ELF-1 (cell line): Measurements from ENCODE around the gene GRIK4.
"Not testable (repeated sequence)": the region's sequence is repeated elsewhere in the genome, so short reads cannot be mapped to it uniquely, and the experiment has no call there.

ENCODE experiments used
- DNase-seq: peaks from one replicate; pipeline ENCODE4 v3.0.0-alpha.2; 2016; ENCODE audit warnings: low read depth, low spot score

The GRIK4 gene, protein sequence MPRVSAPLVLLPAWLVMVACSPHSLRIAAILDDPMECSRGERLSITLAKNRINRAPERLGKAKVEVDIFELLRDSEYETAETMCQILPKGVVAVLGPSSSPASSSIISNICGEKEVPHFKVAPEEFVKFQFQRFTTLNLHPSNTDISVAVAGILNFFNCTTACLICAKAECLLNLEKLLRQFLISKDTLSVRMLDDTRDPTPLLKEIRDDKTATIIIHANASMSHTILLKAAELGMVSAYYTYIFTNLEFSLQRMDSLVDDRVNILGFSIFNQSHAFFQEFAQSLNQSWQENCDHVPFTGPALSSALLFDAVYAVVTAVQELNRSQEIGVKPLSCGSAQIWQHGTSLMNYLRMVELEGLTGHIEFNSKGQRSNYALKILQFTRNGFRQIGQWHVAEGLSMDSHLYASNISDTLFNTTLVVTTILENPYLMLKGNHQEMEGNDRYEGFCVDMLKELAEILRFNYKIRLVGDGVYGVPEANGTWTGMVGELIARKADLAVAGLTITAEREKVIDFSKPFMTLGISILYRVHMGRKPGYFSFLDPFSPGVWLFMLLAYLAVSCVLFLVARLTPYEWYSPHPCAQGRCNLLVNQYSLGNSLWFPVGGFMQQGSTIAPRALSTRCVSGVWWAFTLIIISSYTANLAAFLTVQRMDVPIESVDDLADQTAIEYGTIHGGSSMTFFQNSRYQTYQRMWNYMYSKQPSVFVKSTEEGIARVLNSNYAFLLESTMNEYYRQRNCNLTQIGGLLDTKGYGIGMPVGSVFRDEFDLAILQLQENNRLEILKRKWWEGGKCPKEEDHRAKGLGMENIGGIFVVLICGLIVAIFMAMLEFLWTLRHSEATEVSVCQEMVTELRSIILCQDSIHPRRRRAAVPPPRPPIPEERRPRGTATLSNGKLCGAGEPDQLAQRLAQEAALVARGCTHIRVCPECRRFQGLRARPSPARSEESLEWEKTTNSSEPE

DNA sequence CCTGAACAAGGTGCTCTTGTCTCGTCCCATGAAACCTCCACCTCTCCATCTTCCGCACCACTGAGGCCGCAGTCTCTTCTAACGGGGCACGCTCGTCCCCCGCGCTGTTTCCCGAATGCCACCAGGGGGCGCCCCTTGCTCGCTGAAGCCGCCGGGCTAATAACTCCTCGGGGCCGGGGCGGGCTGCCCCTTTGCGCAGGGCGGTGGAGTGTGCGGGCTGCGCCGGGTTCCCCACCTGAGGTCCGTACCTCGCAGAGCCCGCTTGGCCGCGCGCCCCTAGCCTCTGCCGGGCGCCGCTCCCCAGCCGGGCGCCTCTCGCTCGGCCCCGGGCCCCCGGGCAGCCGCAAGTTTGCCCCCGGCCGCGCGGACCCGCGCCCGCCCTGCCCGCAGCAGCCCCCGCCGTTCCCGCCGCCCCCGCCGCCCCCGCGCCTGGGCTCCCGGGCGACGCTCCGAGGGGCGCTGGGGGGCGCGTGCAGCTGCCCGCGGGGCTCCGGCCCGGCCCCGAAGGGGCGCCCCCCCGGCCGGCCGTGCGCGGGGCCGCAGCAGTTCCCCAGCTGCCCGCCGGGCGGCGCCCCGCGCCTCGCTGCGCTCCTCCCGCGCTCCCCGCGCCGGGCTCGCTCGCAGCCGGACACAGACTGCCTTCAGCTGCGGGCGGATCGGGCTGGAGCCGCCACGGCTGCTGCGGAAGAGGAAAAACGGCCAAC lies at the start of gene GRIK4:
TSS of gene GRIK4 (plus strand) at position 633 of the 704 bp plus-strand sequence. CDS start 148,571 bp downstream, outside the sequence.
- DNase-seq, result peak; percentile 86

DNA sequence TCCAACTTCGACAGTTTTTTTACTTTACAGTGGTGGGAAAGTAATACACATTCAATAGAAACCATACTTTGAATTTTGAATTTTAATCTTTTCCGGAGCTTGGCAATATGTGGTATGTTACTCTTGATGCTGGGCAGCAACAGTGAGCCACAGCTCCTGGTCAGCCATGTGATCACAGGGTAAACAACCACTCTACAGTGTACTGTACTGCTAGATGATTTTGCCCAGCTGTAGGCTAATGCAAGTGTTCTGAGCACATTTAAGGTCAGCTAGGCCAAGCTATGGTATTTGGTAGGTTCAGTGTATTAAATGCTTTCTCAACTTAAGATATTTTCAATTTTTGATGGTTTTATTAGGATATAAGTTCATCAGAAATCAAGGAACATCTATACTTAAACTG lies 48.7 kb upstream of the GRIK4 start:
- DNase-seq, result no peak

DNA sequence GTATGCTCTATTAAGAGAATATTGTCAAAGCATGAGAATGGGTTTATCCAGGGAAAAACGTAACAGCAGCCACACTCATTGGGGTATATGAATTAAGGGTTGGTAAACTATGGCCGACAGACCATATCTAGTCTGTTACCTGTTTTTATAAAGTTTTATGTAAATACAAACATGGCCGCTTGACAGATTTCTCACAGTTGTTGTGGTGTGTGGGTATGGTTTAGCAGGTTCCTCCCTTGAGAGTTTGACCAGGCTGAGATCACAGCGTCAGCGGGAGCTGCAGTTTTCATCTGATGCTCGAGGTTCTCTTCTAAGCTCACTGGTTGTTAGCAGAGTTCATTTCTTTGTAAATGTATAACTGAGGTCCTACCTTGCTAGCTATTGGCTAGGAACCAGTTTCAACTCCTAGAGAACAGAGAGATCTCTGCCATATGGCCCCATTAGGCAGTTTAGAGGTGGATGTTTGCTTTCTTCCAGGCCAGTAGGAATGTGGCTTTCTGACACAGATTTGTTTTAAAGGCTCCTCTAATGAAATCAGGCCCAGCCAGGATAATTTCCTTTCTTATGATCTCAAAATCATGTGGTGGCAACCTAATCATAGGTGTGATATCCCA lies 45.5 kb upstream of the GRIK4 start:
- no peak for DNase-seq

DNA sequence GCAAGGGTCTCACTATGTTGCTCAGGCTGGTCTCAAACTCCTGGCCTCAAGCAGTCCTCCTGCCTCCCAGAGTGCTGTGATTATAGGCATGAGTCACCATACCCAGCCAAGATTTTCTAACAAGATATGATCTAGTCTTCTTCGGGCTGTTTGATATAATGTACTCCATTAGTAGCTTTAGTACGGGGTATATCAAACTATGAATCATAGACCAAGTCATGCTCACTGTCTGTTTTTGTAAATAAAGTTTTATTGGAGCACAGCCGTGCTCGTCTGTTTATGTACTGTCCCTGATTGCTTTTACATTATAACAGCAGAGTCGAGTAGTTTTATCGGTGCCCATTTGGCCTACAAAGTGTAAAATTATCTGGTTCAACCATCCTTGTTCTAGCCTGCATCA lies 43.9 kb upstream of the GRIK4 start:
- no peak for DNase-seq

DNA sequence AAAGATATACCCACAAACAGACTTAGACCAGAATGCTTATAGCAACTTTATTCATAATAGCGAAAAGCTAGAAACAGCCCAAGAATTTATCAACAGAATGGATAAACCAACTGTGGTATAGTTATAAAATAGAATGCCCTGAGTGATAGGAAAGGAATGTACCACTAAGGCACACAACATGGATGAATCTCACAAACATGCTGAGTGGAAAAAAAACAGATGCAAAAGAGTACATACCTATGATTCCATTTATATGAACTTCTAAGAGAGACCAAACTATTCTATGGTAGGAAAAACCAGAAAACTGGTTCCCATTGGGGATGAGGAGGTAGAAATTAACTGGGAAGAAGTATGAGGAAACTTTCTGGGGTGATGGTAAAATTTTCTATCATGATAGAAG lies 40.4 kb upstream of the GRIK4 start:
- no peak for DNase-seq

DNA sequence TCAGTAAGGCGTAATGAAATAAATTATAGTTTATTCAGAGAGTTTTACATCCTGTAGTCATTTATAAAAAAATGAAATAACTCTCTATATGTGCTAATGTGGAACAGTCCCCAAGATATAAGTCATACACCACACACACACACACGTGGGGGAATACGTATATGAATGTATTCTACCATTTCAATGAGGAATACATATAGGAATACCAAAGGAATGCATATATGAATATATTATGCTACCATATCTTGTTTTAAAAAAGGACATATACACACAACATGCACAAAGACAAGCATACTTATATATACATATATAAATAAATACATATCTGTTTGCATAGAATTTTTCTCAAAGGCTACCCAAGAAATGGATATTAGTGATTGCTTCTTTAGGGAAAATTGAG lies 39.6 kb upstream of the GRIK4 start:
- DNase-seq, result no peak

DNA sequence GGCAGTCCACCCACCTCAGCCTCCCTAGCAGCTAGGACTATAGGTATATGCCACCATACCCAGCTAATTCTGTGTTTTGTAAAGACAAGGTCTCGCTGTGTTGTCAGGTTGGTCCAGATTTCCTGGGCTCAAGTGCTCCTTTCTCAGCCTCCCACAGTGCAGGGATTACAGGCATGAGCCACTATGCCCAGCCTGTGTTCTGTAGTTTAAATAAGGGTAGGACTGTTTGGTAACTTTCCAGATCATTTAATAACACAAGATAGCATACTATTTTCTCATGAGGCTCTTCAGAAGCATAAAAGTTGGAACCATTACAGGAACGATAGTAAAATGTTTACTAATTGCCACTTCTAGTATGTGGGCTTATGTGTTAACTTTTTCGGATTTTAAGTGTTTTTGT lies 38.0 kb upstream of the GRIK4 start:
- no peak for DNase-seq

DNA sequence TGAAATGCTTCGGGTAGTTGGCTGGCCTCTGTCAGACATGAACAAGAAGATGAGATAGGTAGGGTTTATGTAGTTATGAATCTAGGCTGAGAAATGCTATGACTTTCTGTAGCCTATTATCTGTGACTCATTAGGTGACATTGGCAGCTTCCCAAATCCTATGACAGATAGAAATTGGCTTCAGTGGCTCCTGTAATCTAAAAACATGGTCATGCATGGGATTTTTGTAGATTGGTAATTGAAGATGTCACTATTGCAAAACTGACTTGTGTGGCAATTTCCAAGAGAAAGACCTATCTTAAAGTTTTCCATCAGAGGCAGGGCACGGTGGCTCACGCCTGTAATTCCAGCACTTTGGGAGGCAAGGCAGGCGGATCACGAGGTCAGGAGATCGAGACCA lies 29.4 kb upstream of the GRIK4 start:
- no peak for DNase-seq

DNA sequence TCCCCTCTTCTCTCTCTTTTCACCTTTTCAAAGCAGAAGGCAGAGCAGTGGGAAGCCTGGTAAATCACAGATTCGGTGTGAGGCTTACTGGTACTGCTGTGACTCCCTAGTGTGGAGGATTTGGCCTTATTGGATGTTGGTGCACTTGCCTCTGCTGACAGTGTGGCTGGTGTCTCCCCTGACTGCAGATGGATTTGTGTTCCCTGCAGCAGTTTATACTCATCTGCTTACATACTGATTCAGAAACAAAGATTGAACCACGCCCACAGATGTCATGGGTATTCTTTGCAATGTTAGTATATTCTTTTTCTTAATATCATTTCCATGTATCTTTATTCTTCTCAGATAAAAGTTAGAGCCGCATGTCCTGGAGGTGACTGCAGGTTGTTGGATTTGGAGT lies 26.8 kb upstream of the GRIK4 start:
- no peak for DNase-seq

DNA sequence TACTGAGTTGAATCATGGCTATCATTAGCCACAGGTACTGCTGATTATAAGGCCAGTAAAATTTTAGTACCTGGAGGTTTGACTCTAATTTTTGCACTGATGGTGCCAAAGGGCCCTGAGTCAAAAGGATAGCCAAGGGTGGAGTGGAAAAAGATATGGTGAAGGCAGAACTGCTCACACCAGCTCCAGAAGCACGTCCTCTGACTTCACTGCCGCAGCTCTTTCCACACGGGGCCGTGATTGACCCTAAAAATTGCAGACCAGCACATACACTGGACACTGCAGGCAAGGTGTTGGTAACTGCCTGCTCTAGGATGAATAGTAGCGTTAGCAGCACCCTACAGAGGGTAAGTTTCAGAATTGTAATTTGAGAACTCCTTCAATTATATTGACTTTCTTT lies 25.4 kb upstream of the GRIK4 start:
- no peak for DNase-seq

DNA sequence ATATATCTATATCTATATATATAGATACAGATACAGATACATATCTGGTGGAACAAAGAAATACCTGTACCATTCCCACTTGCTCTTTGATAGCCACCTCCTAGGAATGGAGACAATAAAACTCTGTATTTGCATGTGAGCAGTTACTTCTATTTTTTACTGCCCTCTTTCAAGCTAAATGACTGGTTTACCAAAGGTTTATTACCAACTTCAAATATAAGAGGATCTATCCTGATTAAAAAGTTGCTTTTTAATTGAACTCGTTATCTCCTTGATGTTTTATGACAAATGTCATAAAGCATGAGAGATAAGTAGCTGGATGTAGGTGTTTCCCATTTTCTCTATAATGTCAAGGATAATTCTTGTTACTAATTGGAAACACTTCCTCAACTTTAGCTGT lies 21.7 kb upstream of the GRIK4 start:
- DNase-seq, result no peak

DNA sequence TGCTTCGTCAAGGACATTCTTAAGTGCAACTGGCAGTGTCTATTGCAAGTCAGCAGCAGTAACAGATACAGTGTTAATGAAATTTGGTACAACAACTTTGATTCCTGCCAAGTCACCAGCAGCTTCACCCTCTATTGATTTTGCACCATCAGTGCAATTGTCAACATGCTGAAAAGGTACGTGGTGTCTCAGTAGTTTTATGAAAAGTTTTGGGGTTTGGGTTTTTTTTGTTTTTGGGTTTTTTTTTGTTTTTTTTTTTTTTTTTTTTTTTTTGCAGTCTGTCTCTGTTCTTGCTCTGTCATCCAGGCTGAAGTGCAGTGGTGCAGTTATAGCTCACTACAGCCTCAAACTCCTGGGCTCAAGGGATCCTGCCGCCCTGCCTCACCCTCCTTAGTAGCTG lies 19.1 kb upstream of the GRIK4 start:
- DNase-seq, result no peak

DNA sequence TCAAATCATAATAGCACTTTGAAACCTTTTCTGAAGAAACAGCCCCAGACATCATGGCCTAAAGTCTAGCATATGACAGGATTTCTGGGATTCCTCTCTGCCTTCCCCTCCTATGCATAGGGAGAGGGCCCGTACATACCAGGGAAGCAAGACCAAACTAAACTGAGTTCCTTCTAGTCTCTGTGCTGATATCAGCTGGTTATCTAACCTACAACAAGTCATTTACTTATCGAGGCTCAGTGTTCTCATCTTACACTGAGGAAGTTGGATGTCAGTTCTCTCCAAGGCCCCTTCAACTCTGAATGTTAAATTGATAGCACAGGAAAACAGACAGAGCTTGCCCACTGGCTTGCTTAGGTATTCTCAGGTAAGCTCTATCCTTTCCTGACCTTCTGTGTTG lies 17.0 kb upstream of the GRIK4 start:
- DNase-seq, result no peak

DNA sequence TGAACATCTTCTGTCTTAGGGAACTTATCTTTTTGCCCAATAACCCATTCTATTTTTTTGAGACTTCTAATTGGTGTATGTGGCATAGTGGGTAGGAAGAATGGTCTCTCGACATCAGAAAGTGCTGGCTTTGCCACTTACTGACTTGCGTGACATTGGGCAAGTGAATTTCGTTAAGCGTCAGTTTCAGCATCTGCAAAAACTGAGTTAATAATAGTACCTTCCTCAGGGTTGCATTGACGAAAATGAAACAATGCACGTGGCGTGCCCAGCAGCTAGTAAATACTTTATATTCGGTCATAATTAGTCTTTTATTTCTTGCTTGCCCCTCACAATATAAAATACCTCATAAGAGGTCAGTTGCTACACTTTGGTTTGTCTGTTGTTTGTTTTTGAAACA lies 12.5 kb upstream of the GRIK4 start:
- no peak for DNase-seq

DNA sequence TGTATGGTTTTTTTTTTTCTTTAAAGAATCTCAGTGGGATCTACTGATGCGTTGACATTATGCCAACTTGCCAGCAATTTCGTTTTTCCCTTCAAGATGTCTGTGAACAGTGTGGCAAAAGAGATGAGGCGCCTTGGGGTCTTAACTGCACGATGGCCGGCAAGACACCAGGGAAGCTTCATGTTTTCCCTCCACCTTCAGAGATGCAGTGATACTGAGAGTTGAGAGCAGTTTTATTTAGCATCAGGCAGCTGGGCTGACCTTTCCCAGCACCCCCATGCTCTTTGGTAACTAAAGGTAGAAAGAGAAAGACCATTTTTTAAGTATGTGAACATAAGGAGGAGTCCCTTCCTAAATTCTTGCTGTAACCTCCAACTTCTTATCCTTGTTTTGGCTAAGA lies 11.7 kb upstream of the GRIK4 start:
- DNase-seq, result no peak

DNA sequence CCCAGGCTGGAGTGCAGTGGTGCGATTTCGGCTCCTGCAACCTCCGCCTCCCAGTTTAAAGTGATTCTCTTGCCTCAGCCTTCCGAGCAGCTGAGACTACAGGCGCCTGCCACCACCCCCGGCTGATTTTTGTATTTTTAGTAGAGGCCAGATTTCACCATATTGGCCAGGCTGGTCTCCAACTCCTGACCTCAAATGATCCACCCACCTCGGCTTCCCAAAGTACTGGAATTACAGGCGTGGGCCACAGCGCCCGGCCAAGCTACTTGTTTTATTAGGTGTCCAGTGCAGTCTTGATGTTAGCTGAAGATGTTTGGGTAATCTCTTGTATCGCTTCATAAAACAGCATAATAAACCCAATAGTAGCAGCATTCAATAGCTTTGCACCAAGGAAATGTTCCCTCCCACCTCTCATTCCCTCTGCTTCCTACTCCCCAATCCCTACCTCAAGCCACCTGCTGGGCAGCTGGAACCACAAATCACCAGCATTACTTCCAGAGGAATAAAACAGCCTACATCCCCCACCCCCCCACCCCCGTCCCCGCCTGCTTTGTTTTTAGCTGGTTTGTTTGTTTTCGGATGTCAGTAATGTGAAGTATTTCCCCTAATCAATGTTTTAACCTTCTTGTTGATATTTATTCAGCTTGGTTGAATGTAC lies 11.0 kb upstream of the GRIK4 start:
- DNase-seq, result no peak

DNA sequence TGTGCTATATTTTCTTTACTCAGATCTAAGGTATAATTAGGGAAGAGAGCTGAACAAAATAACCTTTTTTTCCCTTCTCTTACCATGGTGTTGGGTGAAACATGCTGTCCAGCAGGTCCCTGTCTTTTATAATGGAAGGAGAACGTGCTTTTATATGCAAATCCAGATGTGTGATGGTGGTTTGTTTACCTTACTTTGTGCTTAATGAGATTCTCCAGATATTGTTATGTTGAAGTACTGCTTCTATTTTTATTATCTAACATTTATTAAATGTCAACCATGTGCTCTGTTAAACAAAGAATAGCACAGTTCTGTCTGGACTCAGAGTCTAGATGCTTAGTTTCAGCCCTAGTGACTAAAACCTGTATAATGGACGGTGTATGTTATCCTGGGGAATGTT lies 10.1 kb upstream of the GRIK4 start:
- no peak for DNase-seq

DNA sequence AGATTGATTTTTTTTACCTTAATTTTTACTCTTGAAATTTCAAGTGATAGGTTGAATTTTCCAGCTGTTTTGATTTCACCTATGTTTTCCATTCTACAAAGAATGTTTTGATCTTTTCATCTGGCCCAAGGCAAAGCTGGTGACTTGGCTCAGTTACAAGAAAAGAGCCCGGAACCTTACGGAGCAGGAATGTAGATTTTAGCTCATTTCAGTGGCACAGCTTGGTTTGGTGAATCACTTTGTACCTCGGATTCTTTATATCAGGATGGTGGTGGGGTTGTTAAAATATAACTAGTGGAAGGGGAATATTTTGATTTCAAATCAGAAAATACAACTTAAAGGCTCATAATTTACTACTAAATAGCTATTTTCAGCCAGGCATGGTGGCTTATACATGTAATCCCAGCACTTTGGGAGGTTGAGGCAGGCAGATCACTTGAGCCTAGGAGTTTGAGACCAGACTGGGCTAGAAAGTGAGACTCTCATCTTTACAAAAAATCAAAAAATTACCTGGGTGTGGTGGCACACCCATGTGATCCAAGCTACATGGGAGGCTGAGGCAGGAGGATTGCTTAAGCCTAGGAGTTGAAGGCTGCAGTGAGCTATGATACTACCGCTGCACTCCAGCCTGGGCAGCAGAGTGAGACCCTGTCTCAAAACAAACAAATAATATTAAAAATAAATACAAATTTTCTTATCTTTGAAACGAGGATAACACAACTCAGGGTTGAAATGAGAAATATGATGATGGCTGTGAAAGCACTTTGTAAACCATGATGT lies 9.4 kb upstream of the GRIK4 start:
- no peak for DNase-seq

DNA sequence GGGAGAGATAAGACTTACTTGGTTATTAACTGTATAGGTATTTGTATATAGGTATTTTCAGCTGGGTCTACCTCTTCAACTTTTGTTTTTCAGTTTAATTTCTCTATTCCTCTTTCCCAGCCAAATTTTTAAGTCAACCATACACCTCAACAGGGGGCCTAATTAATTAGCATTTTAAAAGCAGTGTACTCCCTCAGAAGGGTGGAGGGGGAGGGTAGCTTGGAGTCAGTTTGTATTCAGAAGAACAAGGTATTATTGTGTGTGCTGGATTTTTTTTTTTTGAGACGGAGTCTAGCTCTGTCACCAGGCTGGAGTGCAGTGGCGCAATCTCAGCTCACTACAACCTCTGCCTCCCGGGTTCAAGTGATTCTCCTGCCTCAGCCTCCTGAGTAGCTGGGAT lies 8.0 kb upstream of the GRIK4 start:
- not testable (repeated sequence) for DNase-seq

DNA sequence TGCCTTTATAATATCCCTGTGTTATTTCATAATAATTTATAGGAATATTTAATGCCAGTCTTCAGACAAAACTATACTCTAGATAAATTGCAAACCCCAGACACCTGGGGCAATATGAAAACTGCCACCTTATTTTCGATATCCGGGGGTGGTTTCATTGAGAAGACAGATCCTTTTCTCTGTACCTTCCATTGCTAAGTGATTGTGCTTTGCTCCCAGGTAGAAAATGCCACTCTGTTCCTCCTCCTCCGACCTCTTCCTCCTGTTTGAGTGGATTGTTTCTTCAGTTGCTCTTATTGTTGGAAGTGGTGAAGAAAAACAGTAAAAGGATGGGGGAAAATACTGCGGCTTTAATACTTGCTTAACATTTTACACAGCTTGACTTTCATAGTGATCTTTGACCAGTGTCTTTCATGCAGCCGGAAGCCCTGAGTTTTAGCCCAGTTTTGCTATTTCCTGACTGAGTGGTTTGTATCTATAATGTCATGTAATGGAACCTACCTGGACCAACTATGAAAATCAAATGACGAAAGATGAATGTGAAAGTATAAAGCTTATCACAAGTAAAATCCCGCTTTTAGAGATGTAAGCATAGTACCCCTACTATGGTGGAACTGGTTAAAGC lies 5.6 kb upstream of the GRIK4 start:
- DNase-seq, result no peak
